T follicular helper cell (primary cell): ENCODE results near the gene PAX7.

Source experiments
- DNase-seq: peaks from one replicate; pipeline ENCODE4 v3.0.0-alpha.2; 2020; ENCODE audit warnings: low read depth

PAX7 gene

DNA sequence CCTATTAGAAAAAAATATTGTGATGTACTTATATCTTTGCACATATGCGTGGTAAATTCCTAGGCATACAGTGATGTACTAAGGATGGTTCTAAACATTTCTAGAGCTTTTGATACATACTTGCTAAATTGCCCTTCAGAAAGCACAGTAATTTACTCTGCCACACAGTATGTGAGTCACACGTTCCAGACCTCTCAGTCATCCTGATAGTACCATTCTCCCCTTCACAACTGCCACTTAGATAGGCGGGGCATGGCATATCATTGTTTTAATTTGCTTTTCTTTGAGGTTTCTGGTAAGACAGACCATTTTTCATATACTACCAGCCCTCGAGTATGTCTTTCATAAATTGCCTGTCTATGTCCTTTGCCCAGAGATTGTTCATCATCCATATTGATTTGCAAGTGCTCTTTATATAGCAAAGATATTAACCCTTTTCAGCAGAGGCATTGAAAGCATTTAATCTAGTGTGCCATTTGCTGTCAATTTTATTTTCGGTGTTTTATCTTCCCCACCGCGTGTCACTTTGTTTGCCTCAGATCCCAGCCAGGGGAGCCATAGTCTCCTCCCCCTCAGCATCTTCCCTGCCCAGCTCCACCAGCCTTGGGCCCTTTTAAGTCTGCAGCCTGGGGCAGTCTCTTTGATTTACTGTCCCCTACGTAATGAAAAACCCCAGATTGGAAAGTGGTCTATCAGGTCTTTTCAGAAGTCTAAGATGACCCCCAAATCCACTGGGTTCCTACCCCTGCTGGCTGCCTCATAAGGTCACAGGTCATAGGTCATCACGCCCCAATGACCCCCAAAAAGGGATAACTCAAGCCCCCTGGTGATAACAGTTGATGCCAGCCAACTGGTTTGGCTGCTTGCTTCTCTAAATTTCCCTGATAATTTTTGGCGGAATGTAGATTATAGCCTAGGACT, 11.8 kb upstream of the PAX7 start:
- no peak for DNase-seq

DNA sequence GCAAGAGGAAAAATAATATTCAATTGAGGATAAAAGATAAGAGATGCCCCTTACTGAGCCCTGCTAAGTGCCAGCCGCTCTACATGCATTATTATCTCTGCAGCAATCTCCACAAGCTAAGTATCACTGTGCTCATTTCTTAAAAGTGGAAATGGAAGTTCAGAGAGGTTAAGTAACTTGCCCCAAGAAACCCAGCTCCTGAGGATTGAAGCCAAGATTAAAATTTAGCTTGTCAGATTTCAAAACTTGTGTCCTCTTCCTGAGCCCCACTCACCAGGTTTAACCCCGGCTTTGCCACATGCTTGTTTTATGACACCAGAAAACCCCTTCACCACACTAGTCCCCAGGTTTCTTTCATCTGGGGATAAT, 11.2 kb upstream of the PAX7 start:
- DNase-seq, result no peak

DNA sequence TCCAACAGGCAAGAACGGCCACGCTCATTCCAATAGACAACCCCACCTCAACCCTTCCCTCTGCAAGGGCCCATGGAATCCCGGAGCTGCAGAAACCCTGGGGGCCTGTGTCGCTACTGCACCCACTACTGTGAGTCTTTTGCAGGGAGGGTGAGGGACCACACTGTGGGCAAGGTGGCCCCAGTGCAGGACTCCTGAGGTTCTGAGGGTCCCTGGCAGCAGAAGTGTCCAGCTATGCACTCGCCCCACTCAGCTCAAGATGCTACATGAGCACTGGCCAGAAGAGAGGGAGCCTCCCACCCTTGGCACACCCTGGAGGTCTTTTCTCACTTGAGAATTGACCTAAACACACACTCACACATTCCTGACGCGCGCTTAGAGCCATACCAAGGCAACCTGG, 2.1 kb upstream of the PAX7 start:
- DNase-seq, result no peak

DNA sequence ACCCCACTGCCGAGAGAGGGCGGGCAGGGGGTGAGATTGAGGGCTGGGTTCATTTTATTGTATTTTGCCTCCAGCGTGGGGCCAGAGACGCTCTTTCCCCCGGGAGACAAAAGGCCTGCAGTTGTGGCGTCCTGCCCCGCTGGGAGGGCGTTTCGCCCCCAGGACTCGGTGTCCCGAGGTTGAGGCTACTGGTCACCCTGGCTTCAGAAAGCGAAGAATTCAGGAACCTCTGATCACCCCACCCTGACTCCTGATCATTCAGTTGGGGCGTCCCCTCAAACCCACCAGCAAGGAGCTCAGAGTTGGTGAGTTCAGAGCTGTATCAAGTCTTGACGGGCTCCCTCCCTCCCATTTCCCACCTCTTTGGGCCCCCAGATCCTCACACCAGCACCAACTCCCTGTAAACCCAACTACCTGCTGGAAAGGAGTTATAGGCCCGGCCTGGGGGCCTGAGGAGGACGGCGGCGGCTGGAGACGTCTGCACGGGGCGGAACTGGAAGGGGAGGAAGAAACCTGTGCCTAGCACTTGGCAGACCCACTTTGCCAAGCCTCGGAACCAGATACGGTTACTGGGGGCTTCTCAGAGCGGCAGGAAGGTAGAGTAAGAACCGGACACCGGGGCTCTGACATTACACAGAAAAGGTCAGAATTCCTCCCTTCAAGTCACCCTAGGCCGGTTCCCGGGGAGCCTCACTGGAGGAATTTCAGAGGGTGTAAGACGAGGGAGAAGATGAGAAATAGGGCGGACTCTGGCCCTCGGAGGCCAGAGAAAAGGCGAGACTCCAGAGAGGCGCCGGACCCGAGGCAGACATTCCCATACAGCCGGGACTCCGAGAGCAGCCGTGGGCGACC, 761 bp upstream of the PAX7 start:
- DNase-seq, result no peak

DNA sequence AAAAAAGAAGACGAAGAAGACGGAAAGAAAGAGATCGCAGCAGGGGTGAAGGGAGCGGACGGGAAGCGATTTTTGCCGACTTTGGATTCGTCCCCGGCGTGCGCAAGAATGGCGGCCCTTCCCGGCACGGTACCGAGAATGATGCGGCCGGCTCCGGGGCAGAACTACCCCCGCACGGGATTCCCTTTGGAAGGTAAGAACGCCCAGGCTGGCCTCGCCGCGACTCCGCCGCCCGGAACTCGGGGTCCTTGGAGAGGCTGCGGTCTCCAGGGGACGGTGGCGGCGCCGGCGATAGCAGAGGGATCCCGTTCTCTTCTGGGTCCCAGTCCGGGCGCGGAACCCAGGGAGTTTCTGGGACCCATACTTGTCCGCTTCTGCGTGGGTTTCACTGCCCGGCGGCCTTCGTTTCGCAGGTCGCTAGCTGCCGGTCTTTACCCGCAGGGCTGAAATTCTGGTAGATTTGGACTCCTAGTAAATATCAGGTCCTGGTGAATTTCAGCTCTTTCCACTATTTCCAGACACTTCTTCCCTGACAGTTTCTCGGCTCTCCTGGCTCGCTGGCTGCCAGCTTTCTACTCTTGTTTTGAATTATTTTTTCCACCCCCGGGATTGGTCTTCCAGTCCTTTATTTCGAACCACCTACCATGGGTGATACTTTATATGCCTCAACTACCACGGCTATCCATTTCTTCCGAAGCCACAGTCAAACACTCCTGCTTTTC, 1.0 kb downstream of the PAX7 start:
- DNase-seq, result no peak

DNA sequence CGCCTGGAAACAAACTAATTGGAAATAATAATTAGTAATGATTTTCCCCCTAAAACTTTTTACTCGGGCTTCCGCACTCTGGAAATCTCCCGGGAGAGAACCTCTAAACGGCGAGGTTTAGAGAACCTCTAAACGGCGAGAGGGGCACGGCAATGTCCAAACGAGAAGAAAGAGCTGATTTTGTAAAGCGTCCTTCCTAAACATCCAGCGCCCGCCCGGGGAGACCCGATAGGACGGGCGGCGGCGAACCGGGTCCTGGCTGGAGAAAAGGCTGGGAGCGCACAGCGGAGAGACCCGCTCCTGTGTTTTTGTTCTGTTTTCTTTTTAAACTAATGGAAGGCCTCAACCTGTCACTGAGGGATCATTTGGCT, 1.6 kb downstream of the PAX7 start:
- no peak for DNase-seq

DNA sequence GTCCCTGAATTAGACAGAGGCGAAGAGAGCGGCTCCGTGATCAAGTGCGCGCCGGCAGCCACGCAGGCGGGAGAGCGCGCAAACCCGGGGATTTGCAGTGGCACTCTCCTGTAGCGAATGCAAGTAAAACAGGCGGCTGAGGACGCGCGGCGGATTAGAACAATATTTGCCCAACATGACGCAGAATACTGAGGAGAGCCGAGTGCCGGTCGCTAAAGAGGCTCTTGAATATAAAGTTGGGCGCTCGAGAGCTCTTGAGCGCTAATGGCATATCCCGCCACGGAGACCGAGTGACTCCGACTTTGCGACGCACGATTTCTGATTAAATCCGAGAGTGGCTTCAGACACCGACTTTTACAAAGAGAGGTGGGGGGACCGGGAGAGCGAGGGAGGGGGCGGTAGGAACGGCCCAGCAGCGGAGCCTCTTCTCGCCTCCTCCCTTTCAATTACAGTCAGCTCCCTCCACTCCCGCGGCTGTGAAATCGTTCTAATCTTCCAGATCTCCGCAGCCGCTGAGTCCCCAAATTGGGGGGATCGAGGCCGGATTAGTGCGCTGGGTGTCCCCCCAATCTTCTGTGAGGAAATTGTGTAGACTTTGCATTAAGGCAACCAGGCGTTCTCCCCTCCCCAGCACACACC, 2.3 kb downstream of the PAX7 start:
- DNase-seq, result no peak

DNA sequence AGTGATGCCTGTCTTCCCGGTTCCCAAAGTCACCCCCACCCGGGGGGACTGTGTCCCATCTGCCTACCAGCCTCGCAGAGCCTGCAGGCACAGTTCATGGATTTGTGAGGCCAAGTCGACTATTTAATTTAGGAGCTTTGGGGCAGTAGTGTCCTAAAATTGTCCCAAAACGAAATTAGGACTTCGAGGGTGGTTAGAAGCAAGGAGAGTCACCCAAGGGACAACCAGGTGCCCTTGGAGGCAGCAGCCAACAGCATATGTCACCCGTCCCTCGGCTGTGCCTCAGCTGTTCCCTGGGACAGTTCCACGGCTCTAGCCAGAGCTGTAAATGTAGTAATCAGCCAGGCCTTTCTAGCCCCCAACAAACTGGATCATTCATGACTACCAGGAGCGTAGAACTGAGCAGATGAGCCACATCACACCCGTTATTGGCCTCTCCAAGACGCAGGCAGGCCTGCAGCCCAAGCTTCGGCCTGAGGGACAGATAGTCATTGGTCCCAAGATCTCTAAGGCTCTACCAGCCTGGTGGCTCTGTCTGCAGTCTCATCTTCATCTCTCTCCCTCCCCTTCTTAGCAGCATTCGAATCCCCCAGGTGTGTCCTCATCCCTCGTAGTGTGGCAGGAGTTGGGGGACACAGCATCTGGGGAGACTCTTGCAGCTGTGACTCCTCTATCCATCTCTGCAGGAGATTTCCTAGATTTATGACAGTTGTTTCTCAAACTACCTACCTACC, 2.9 kb downstream of the PAX7 start:
- no peak for DNase-seq

DNA sequence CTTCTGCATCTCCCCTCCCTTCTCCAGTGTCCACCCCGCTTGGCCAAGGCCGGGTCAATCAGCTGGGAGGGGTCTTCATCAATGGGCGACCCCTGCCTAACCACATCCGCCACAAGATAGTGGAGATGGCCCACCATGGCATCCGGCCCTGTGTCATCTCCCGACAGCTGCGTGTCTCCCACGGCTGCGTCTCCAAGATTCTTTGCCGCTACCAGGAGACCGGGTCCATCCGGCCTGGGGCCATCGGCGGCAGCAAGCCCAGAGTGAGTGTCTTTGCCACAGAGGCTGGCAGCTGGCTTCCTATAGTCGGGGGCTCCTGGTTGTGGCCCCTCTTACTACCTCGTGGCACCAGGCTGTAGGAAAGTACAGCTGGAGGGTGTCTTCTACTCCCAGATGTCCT, 3.6 kb downstream of the PAX7 start:
- DNase-seq, result no peak

DNA sequence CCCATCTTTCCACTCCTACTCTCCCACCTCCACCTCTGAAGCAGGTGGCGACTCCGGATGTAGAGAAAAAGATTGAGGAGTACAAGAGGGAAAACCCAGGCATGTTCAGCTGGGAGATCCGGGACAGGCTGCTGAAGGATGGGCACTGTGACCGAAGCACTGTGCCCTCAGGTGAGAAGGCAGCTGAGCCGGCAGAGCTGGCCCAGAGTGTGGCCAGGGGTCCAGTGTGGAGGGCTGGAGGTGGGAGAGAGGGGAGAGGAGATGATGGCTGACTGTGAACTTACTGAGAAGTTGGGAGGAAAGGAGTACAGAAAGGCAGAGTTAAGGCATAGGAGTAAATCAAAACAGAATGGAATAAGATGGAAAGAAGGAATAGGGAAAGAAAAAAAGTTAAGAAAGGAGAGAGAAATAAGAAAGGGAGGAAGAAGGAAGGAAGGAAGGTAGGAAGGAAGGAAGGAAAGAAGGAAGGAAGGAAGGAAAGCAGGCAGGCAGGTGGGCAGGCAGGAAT, 4.5 kb downstream of the PAX7 start:
- DNase-seq, result no peak

DNA sequence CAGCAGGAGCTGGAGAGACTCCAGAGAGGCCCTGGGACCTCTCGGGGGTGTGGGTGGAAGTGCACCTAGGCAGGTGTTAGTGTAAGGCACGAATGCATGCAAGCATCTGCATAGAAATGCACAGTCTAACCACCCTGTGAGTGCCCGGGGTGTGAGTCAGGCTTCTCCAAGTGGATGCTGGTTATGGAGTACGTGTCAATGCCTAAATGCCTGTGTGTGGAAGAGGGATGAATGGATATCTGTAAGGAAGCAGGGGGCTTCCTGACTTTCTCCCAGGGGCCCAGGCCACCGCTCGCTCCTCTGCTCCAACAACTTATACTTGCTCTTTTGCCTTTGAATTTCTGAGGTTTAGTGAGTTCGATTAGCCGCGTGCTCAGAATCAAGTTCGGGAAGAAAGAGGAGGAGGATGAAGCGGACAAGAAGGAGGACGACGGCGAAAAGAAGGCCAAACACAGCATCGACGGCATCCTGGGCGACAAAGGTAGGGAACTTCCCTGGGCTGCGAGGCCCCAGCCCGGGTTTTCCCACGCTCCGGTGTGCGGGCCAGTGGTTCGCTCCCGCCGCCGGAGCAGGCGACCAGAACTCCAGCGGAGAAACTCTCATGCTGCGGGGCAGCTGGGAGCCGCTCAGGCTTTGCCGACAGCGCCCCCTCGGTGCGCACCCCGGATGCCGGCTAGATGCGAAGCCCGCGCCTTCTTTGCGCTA, 5.4 kb downstream of the PAX7 start:
- DNase-seq, result no peak

DNA sequence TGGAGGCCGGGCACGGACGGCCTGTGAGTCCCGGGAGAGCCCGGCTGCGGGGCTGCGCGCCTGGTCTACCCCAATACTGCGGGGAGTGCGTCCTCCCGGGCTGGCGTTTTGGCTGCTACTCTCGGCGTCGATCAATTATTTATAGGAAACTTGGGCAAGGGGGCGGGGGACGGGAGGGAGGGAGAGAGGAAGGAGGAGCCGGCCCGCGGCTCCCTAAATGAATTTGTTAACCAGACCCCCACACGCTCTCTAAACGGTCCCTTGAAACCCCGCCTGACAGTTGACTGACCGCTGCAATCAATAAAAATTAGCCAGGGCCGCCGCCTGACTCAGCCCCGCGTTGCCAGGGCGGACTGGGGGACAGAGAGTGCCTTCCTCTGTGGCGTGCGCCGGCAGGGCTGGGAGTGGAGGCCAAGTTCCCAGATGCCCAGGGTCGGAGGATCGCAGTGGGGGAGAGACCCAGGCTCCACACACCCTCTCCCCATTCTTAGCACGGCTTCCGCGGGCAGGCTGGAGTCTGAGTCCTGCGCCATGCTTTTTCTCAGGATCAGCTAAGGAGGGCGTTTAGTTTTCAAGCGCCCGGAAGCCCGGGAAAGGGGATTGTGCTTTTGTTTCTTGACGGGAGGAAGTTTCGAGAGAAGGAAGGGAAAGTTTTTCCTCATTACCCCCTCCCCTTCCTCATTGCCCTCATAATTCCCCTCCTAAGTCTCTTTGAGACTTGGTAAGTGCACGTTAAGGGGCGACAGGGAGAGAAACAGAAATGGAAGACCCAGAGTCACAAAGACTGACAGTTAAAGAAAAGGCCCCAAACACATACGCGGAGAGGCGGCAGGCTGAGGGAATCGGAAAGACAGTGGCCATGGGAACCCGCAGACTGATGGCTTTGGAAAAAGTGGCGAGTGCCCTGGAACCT, 6.2 kb downstream of the PAX7 start:
- DNase-seq, result no peak

DNA sequence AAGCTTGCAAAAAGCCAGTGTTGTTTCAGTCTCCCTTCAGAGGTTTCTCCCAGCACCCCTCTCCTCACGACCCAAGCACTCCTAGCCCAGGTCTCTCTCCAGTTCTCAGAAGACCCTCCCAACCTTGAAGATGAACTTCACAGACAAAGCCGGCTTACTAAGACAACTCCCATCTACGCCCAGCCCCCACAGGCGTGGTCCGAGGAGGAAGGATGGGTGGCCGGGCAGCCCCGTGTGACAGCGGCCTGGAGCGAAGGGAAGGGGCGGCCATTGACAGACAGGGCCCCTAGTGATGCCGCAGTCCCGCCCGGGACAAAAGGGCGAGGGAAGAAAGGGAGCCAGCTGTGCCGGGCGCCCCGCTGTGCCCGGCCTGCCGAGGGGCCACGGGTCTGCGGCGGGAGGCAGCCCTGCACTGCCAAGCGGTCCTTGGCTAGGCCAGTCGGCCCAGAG, 6.9 kb downstream of the PAX7 start:
- no peak for DNase-seq

DNA sequence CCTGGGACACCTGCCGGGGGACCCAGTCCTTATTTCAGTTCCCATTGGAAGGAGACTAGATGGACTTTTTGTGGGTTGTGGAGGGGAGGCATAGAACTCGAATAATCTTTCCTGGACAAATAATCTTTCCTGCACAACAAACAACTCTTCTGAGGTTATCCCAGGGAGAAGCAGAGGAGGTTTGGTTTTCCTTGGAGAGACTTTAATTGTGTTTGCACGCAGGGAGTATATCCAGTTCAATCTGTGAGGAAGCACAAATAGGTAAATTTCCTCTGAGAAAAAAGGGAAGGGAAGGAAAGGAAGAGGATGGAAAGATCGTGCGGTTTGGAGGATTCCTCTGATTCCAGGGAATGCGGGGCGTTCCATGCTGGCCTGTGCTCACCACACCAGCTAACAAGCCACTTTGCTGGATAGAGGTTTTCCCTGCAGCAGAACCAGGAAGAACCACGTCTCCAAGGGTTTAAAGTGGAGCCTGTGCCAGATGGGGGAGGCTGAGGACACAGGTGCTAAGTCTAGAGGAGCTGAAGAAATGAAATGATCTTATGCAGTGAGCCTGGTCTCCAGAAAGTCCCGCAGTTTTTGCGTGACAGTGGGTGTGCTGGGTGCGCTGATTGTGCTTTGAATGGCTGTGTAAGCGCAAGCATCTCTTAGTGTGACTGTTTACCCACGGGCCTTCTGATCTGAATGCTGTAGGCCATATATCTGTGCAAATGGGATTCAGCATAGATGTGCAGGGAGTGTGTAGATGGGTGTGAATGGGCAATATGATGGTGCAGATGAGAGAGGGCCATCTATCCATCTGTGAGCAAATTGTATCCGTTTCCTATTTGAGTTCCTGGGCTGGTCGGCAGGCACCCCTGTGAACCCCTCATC, 7.6 kb downstream of the PAX7 start:
- no peak for DNase-seq

DNA sequence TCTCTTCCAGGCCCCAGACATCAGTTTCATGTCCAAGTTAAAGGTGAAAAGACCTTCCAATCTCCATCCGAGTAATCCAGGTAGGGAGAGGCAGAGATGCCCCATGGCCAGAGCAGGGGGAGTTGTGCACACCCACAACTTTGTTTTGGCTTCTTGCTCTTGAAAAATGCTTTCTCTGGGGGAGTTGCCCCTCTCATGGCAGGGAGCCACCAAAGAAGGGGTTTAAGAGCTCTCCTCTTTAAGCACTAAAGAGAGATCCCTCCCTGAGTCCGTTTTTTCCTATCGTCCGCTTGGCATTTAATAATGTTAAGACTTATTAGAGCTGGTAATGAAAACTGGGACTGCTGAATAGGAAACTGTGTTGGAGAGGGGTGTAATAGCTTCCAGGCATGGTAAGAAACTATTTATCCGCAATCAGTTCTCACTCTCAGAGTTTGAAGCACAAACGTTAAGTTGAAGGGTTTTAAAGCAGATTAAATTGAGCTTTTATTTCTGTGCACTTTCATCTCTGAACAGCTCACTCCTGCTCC, 8.3 kb downstream of the PAX7 start:
- DNase-seq, result no peak

DNA sequence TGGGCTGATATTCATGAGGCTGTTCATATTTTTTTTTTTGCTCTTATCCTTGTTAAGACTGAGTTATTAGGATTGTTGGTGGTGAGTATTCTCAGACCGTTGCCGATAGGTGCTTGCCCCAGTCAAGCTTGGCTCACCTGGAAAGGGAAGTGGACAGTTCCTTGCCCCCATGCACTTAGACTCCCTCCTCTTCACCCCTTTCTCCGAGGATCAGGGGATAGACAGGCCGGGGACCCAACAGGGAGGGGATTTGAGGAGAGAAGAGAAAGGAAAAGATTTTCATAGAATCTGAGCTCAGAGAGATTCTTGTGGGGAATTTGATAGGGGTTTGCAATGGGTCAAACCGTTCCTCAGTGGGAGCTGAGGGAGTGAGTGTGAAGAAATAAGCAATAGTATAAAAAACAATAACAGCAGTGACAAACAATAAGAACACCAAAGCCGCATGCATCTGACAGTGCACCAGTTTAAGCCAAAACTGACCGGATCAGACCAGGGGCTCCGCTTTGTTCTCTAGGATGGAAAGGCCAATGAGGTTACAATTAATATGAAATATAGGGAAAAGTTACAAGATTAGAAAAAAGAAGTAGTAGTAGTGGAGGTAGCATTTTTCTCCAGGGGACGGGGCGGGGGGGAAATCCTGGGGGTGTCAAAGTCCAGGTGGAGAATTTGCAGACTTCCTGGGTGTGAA, 8.9 kb downstream of the PAX7 start:
- DNase-seq, result no peak

DNA sequence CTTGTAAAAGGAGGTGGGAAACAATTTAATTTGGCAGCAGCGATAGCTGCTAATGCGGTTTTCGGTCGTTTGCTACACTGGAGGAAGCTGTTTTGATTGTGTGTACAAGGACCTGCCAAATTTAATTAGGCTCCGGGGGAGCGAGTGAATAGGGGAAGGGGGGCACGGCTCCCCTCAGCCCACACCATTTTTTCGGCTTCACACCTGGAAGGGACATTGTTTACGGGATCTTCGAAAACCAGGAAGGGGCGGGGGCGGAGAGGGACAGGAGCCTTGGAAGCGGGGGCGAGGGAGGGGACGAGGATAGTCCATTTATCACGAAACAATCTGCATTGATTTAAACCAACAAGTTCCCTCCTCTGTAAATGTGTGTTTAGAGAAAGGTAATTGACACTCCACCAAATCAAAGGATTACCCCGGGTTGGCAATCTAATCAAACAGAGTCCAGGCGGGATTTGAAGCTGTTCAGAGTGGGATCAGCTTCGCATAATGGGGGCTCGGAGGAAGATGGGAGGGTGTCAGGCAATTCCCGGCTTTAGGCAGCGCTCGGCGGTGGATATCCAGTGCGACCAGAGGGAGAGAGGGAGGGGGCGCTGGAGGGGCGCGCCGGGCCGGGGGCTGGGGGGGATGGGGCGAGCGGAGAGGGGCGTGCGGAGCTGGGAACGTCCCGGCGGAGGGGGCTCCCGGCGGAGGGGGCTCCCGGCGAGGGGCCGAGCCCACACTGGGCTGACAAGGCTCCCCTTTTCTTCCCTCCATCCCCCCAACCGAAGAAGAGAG, 9.8 kb downstream of the PAX7 start:
- no peak for DNase-seq
